DND-41 (cell line): Measurements from ENCODE around the gene ZNF428.

Experiments
- CTCF ChIP-seq: IDR thresholded peaks from 2 replicates; pipeline ENCODE4 v1.5.1; 2012; ENCODE audit warnings: borderline replicate concordance, low read length, moderate library complexity, mild to moderate bottlenecking; ENCODE audit not compliant: poor library complexity, severe bottlenecking; ENCODE audit errors: extremely low read depth
- EZH2 ChIP-seq: IDR thresholded peaks from 3 replicates; pipeline ENCODE4 v1.6.1; 2012; ENCODE audit warnings: borderline replicate concordance, low read depth, mild to moderate bottlenecking, moderate library complexity, low read length, inconsistent platforms; ENCODE audit not compliant: severe bottlenecking

GRCh38 chr19:43658001-43658400 lies 38.6 kb upstream of the ZNF428 start:
- no peak for TF ChIP-seq CTCF
- no peak for TF ChIP-seq EZH2
